Testis (tissue), 5 donors: ENCODE results near the gene NARS2. TPM values are rescaled to one million over a fixed set of nuclear protein-coding genes. Genes with fewer than 3 reads are reported as not detected.

Source experiments
- DNase-seq: peaks from one replicate; pipeline ENCODE4 v3.0.0-alpha.2; 2019
- H3K27ac ChIP-seq, 2 donors: fragments of 200-600 bp; sonication (generic); one replicate each; pipeline ENCODE4 v1.5.1; 2019
- H3K27me3 ChIP-seq: fragments of 200-600 bp; sonication (generic); one replicate; pipeline ENCODE4 v1.5.1; 2019
- H3K36me3 ChIP-seq: fragments of 200-600 bp; sonication (generic); one replicate; pipeline ENCODE4 v1.5.1; 2017; ENCODE audit warnings: low read depth; ENCODE audit errors: missing control alignments
- H3K4me1 ChIP-seq: fragments of 200-600 bp; sonication (generic); one replicate; pipeline ENCODE4 v1.5.1; 2019
- H3K4me3 ChIP-seq, 2 donors: fragments of 200-600 bp; sonication (generic); one replicate each; pipeline ENCODE4 v1.5.1; 2017 to 2019
- H3K9me3 ChIP-seq: fragments of 200-600 bp; sonication (generic); one replicate; pipeline ENCODE4 v1.5.1; 2017
- POLR2A ChIP-seq: fragments of 450-650 bp; IDR thresholded peaks from one replicate; pipeline ENCODE4 v1.6.1; 2017; ENCODE audit warnings: antibody characterized with exemption, mild to moderate bottlenecking, moderate library complexity
- WGBS, 2 donors: methylation state at CpG; one replicate each; pipeline ENCODE4 v1.1.5; 2018; 5-methylcytosine and 5-hydroxymethylcytosine counted together
- intact Hi-C: fragments of 100-400 bp; cut with DNase I; formaldehyde crosslinking; loops from one replicate; pipeline ENCODE4 v1.15.1; 2023; ENCODE audit warnings: low total_unique reads
- long read RNA-seq, 2 donors: transcript quantifications; one replicate each; lab custom pipeline, GENCODE V29; 2026
- polyA plus RNA-seq: library from polyadenylated mRNA; stranded (reverse); fragments of 350-450 nt; fragmentation: Illumina TruSeq; extraction: RNeasy Lipid Tissue Mini Kit (QIAGEN cat#74804); gene quantifications from one replicate; pipeline ENCODE4 v1.2.3, GENCODE V29; 2014; ENCODE audit warnings: low read depth, low replicate concordance; ENCODE audit not compliant: insufficient read depth
- total RNA-seq, 2 donors: library from RNA; depleted of rRNA; stranded (reverse); fragments of >200 nt; gene quantifications; one replicate each; pipeline ENCODE4 v1.2.3, GENCODE V29; 2016
- TF ChIP-seq, protein P1 (sequence below), 3 experiments: fragments of 450-650 bp in 2 of 3; fragments of 200-600 bp in 1 of 3; sonication (generic) in 1 of 3; IDR thresholded peaks; one replicate each; pipeline ENCODE4 v1.5.1; 2016 to 2019; ENCODE audit warnings: antibody characterized with exemption in 3 of 3, mild to moderate bottlenecking in 2 of 3, moderate library complexity in 1 of 3

NARS2 gene, protein sequence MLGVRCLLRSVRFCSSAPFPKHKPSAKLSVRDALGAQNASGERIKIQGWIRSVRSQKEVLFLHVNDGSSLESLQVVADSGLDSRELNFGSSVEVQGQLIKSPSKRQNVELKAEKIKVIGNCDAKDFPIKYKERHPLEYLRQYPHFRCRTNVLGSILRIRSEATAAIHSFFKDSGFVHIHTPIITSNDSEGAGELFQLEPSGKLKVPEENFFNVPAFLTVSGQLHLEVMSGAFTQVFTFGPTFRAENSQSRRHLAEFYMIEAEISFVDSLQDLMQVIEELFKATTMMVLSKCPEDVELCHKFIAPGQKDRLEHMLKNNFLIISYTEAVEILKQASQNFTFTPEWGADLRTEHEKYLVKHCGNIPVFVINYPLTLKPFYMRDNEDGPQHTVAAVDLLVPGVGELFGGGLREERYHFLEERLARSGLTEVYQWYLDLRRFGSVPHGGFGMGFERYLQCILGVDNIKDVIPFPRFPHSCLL
- 10 to 100 TPM; 21.3 to 22.6 TPM for total RNA-seq
- polyA plus RNA-seq: 9.8 TPM
- long read RNA-seq, donor 1, partial matches to known transcripts: 0 of 3 reads
- long read RNA-seq, donor 1, other reads (novel, unspliced or antisense): 0 of 3 reads
- long read RNA-seq, donor 2, partial matches to known transcripts: 0 of 2 reads
- long read RNA-seq, donor 2, other reads (novel, unspliced or antisense): 0 of 2 reads

DNA sequence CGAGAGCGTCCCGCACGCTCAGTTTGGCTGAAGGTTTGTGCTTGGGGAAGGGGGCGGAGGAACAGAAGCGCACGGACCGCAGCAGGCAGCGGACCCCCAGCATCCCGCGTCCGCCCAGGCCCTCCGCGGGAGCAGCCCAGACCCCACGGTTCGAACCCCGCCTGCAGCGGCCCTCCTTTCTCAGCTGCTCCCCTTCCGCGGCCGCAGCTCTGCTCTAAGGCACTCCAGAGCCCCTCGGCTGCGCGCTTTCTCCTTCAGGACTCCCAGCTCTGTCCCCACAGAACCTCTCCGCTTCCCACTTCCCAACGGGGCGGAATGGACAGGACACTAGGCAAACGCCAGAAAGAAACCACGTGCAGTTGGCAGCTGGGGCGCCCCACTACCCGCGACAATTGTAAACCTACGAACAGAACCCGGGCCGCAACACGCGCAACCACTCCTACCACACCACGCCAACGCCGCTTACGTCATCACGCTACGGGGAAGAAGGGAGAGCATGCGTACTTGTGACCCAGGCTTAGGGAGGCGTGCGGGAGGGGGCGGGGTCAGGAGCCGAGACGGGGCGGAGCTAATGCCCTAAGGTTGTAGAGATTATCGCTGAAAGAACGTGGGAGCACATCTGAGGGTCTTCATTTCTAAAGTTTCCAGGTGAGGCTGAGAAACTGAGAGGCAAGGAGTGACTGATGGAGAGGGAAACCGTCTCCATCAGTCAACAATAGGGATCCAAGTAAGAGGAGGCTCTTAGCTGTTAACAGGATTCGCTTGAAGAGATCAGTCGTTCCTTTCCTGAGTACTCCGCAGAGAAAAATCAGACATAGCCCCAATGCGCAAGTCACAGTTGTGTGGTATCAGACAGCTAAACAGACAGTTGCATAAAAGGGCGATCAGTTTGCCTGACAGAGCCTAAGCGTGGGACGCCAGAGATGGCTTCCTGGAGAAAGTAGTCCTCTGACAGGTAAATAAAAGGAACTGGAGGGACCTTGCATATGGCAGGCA is at the start of gene NARS2:
Gene NARS2, minus strand, starts transcription at position 479 of the 996 bp plus-strand sequence. Its CDS starts 376 bp downstream, at position 103.
- Histone ChIP-seq H3K27me3 (no peaks in the 10 kb centered on the region), H3K4me3 (peak within 1 kb of the TSS; percentile 75 to 88), H3K36me3 (no peaks in the 10 kb centered on the region), H3K9me3 (no peaks in the 10 kb centered on the region), H3K27ac (peak within 1 kb of the TSS; percentile 84 to 89), H3K4me1 (peaks cover 8% of the 10 kb centered on the region)
- WGBS, 2 donors: 0 to 1% methylated on average over 36 to 60 of the region's 60 CpGs
- intact Hi-C loops: no loop called here
- TF ChIP-seq, protein P1, sequence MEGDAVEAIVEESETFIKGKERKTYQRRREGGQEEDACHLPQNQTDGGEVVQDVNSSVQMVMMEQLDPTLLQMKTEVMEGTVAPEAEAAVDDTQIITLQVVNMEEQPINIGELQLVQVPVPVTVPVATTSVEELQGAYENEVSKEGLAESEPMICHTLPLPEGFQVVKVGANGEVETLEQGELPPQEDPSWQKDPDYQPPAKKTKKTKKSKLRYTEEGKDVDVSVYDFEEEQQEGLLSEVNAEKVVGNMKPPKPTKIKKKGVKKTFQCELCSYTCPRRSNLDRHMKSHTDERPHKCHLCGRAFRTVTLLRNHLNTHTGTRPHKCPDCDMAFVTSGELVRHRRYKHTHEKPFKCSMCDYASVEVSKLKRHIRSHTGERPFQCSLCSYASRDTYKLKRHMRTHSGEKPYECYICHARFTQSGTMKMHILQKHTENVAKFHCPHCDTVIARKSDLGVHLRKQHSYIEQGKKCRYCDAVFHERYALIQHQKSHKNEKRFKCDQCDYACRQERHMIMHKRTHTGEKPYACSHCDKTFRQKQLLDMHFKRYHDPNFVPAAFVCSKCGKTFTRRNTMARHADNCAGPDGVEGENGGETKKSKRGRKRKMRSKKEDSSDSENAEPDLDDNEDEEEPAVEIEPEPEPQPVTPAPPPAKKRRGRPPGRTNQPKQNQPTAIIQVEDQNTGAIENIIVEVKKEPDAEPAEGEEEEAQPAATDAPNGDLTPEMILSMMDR (IDR thresholded peaks at IDR 0.05): no peak
- TF ChIP-seq POLR2A: peak; percentile 52
- DNase-seq: peak; percentile 99

DNA sequence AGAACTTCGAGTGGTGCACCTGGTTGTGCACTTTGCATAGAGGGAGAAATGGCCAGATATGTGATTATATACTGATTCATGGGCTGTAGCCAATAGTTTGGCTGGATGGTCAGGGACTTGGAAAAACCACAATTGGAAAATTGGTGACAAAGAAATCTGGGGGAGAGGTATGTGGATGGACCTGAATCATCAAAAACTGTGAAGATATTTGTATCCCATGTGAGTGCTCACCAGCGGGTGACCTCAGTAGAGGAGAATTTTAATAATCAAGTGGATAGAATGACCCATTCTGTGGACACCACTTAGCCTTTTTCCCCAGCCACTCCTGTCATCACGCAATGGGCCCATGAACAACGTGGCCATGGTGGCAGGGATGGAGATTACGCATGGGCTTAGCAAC is 48.0 kb upstream of the NARS2 start:
- H3K27me3 ChIP-seq: no peaks in the 10 kb centered on the region
- DNase-seq: no peak
- no peak for TF ChIP-seq POLR2A
- 86 to 87% methylated on average over 3 to 5 of the region's 5 CpGs for WGBS, 2 donors
- intact Hi-C loops: no loop called here
- H3K4me1 ChIP-seq: no peaks in the 10 kb centered on the region
- H3K9me3 ChIP-seq: no peaks in the 10 kb centered on the region
- H3K36me3 ChIP-seq: no peaks in the 10 kb centered on the region
- no peak overlapping the region for H3K4me3 ChIP-seq
- no peak overlapping the region for H3K27ac ChIP-seq

DNA sequence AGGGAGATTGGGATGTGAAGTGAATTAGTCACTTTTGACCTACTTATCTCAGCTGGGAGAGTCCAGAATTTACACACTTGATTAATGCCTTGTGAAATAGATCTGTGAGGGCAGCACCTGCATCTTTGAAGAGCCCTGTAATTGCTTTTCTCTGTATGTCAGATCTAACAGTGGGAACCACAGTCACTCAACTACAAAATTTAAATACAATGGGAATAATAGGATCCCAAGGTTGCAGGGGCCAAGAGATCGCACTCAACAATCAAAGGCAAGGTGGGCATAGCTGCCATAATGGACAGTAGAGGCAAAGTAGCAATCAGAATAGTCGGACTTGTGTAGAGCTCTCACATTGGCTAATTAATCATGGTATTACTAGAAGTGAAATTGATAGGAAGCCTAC is 45.5 kb upstream of the NARS2 start:
- H3K27me3 ChIP-seq: no peaks in the 10 kb centered on the region
- intact Hi-C loops: no loop called here
- TF ChIP-seq, protein P1 (IDR thresholded peaks at IDR 0.05): no peak
- TF ChIP-seq POLR2A: no peak
- H3K4me1 ChIP-seq: no peaks in the 10 kb centered on the region
- H3K4me3 ChIP-seq: no peak overlapping the region
- WGBS, 2 donors: 82 to 87% methylated on average over 2 of the region's 2 CpGs
- no peak overlapping the region for H3K27ac ChIP-seq
- no peaks in the 10 kb centered on the region for H3K9me3 ChIP-seq
- DNase-seq: no peak
- H3K36me3 ChIP-seq: no peaks in the 10 kb centered on the region

DNA sequence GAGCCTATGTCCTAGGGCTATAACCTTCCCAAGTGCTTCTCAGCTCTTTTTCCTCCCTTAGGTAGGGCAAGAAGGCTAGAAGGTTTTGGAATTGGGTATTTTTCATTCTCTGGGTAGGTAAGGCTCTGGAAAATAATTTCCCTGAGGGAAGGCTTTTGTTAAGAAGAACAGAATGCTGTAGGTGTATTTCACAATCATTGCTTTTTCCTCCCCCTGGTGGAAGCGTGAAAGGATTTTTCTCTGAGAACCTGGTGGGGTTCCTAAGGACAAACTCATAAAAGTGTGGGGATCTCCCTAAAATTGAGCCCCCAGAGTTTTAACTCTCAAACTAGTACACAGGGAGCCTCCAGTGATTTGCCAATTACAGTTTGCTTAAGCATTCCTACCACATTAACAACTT is 41.1 kb upstream of the NARS2 start:
- no peak for TF ChIP-seq POLR2A
- TF ChIP-seq, protein P1 (IDR thresholded peaks at IDR 0.05): no peak
- intact Hi-C loops: no loop called here
- Histone ChIP-seq H3K9me3 (no peaks in the 10 kb centered on the region), H3K36me3 (no peaks in the 10 kb centered on the region), H3K4me1 (no peaks in the 10 kb centered on the region), H3K27me3 (no peaks in the 10 kb centered on the region), H3K27ac (no peak overlapping the region), H3K4me3 (no peak overlapping the region)
- DNase-seq: no peak
- 95 to 96% methylated on average over 1 of the region's 1 CpG for WGBS, 2 donors
